Measurements from ENCODE around the gene ESRRA. TPM values are rescaled to one million over a fixed set of nuclear protein-coding genes. Genes with fewer than 3 reads are reported as not detected.
A peak's percentile ranks its signal among the peaks of the same experiment; 100 is the strongest.

ESRRA gene
- 100 to 1,000 TPM; 192 to 471 (median 260) TPM for total RNA-seq

DNA sequence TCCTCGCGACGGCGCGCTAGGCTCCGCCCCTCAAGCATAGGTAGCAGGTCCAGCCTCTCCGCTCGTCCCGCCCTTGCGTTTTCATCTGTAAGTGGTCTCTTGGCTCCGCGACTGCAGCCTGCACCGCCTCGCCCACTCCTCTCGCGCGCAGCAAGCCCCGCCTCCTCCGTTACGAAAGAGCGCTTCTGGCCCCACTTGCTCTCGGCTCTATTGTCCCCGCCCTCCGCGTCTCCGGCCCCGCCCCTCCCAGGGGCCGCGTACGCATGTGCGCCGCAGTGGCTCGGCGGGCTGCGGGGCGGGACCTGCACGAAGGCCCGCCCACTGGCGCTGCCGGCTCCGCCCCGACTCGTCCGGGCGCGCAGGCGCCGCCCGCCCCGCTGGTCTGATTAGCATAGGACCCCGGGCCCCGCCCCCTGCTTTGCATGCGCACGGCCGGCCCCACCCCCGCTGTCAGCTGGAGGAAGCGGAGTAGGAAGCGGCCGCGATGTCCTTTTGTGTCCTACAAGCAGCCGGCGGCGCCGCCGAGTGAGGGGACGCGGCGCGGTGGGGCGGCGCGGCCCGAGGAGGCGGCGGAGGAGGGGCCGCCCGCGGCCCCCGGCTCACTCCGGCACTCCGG lies at the start of gene ESRRA:
ESRRA (plus strand) TSS at position 450 of the 616 bp plus-strand sequence. CDS start 1,656 bp downstream, outside the sequence.
- in situ Hi-C loops (cut with MboI; ENCODE audit: low sequenced_read_pairs in 4 of 4), result no loop called here
- peak within 1 kb of the TSS; percentile 83 to 92 (median 87) for H3K4me3 ChIP-seq
- H3K36me3 ChIP-seq, result peaks cover 0 to 8% of the 10 kb centered on the region in 2 donors
- H3K27me3 ChIP-seq, result peaks cover 9 to 19% (median 18%) of the 10 kb centered on the region in 3 donors
- intact Hi-C loops (cut with DNase I; ENCODE audit: low total_unique reads), result loop anchor here (1.0 to 5.0 kb wide), 2 partner anchors 37 to 54 kb away; partner anchors contain the start of genes CCDC88B and PLCB3
- peak; percentile 71 to 74 for ATAC-seq
- no peaks in the 10 kb centered on the region for H3K9me3 ChIP-seq
- TF ChIP-seq, protein P1, sequence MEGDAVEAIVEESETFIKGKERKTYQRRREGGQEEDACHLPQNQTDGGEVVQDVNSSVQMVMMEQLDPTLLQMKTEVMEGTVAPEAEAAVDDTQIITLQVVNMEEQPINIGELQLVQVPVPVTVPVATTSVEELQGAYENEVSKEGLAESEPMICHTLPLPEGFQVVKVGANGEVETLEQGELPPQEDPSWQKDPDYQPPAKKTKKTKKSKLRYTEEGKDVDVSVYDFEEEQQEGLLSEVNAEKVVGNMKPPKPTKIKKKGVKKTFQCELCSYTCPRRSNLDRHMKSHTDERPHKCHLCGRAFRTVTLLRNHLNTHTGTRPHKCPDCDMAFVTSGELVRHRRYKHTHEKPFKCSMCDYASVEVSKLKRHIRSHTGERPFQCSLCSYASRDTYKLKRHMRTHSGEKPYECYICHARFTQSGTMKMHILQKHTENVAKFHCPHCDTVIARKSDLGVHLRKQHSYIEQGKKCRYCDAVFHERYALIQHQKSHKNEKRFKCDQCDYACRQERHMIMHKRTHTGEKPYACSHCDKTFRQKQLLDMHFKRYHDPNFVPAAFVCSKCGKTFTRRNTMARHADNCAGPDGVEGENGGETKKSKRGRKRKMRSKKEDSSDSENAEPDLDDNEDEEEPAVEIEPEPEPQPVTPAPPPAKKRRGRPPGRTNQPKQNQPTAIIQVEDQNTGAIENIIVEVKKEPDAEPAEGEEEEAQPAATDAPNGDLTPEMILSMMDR (IDR thresholded peaks at IDR 0.05 in 4 of 5, conservative IDR thresholded peaks at IDR 0.05 in 1 of 5), result no peak
- peak; percentile 93 to 94 for TF ChIP-seq POLR2A (IDR thresholded peaks at IDR 0.05)
- DNase-seq, result peak; percentile 99 to 100
- H3K4me1 ChIP-seq, result peaks cover 16 to 27% of the 10 kb centered on the region in 2 donors
- H3K27ac ChIP-seq, result peak within 1 kb of the TSS; percentile 90 to 97 (median 96)

DNA sequence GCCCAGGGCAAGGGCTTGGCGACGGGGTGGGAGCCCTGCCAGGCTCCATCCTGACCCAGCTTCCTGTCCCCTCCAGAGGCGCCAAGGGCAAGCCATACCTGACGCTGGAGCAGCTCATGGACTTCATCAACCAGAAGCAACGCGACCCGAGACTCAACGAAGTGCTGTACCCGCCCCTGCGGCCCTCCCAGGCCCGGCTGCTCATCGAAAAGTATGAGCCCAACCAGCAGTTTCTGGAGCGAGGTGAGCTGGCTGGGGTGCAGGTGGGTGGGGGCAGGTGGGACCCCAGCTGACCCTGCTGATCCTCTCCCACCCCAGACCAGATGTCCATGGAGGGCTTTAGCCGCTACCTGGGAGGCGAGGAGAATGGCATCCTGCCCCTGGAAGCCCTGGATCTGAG lies 49.0 kb upstream of the ESRRA start:
- TF ChIP-seq, protein P1 (IDR thresholded peaks at IDR 0.05 in 4 of 5, conservative IDR thresholded peaks at IDR 0.05 in 1 of 5), result no peak
- no peak for TF ChIP-seq POLR2A (IDR thresholded peaks at IDR 0.05)
- in situ Hi-C loops (cut with MboI; ENCODE audit: low sequenced_read_pairs in 4 of 4) (no loop called here), intact Hi-C loops (cut with DNase I; ENCODE audit: low total_unique reads) (no loop called here)
- DNase-seq (no peak), ATAC-seq (no peak)
- Histone ChIP-seq H3K4me1 (peaks cover 24 to 25% of the 10 kb centered on the region in 2 donors), H3K27ac (no peak overlapping the region), H3K4me3 (no peak overlapping the region), H3K9me3 (no peaks in the 10 kb centered on the region), H3K36me3 (peaks cover 0 to 33% of the 10 kb centered on the region in 2 donors), H3K27me3 (no peaks in the 10 kb centered on the region)

DNA sequence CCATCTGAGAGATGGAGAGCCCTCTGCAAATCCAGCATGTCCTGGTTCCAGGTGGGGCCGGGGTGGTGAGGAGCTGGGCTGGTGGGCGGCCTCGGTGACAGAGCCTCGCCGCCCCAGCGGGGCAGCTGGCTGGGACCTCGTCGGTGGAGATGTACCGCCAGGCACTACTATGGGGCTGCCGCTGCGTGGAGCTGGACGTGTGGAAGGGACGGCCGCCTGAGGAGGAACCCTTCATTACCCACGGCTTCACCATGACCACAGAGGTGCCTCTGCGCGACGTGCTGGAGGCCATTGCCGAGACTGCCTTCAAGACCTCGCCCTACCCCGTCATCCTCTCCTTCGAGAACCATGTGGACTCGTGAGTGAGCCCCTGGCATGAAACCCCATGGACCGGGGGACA lies 47.0 kb upstream of the ESRRA start:
- TF ChIP-seq POLR2A (IDR thresholded peaks at IDR 0.05), result no peak
- TF ChIP-seq, protein P1 (IDR thresholded peaks at IDR 0.05 in 4 of 5, conservative IDR thresholded peaks at IDR 0.05 in 1 of 5), result no peak
- peaks cover 0 to 42% of the 10 kb centered on the region in 2 donors for H3K36me3 ChIP-seq
- no peak overlapping the region for H3K27ac ChIP-seq
- no peak overlapping the region for H3K4me3 ChIP-seq
- no peaks in the 10 kb centered on the region for H3K9me3 ChIP-seq
- no peak for ATAC-seq
- in situ Hi-C loops (cut with MboI; ENCODE audit: low sequenced_read_pairs in 4 of 4) (no loop called here), intact Hi-C loops (cut with DNase I; ENCODE audit: low total_unique reads) (no loop called here)
- no peak for DNase-seq
- no peaks in the 10 kb centered on the region for H3K27me3 ChIP-seq
- H3K4me1 ChIP-seq, result peaks cover 6 to 11% of the 10 kb centered on the region in 2 donors

DNA sequence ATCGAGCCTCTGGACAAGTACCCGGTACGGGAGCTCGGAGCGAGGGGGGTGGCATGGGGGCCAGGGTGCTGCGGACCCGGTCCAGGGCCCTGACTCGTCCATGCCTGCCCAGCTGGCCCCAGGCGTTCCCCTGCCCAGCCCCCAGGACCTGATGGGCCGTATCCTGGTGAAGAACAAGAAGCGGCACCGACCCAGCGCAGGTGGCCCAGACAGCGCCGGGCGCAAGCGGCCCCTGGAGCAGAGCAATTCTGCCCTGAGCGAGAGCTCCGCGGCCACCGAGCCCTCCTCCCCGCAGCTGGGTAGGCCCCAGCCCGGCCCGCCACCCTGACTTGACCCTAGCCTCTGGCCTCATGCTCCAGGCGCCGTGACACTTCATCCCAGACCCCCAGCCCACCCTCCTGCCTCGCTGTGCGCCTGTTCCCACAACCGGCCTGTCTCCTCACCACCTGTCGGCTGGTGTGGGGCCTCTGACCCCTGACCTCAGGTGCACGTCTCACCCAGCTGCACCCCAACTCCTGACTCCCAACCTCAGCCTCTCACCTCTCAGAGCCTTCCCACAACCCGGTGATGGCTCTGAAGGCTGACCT lies 46.3 kb upstream of the ESRRA start:
- H3K27ac ChIP-seq, result no peak overlapping the region
- ATAC-seq (no peak), DNase-seq (no peak)
- TF ChIP-seq, protein P1 (IDR thresholded peaks at IDR 0.05 in 4 of 5, conservative IDR thresholded peaks at IDR 0.05 in 1 of 5), result no peak
- no peak for TF ChIP-seq POLR2A (IDR thresholded peaks at IDR 0.05)
- intact Hi-C loops (cut with DNase I; ENCODE audit: low total_unique reads) (no loop called here), in situ Hi-C loops (cut with MboI; ENCODE audit: low sequenced_read_pairs in 4 of 4) (no loop called here)
- no peaks in the 10 kb centered on the region for H3K9me3 ChIP-seq
- peaks cover 0 to 44% of the 10 kb centered on the region in 2 donors for H3K36me3 ChIP-seq
- no peaks in the 10 kb centered on the region for H3K27me3 ChIP-seq
- H3K4me1 ChIP-seq, result peaks cover 0 to 4% of the 10 kb centered on the region in 2 donors
- H3K4me3 ChIP-seq, result no peak overlapping the region

Data from gastrocnemius medialis (tissue), 4 donors.